Stimulated activated CD4-positive, alpha-beta T cell treated with anti-CD3 and anti-CD28 coated beads, Interleukin-15, amount 100 ng/mL, for 24 hours (primary cell): Measurements from ENCODE around the gene SPATA19.

Source experiments
- DNase-seq: peaks from one replicate; pipeline ENCODE4 v3.0.0-alpha.2; 2020

Gene SPATA19

DNA sequence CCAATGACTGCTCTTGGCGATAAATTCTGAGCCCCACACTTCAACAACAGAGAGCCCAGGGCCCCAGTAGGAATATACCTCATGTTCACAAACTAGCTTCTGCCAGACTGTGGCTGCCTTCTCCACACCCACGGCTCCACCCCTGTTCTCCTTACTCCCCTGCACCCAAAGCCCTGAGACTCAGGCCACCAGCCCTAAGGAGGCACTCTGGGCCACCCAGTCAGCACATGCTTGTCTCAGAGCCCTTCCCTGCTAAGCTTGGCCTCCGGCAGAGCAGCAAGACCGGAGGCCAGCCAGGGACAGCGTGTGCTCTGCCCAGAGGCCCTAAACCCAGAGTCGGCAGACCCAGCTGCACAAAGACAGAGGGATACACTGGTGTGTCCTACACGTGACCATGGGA is 27.9 kb downstream of the SPATA19 start:
- DNase-seq = no peak

DNA sequence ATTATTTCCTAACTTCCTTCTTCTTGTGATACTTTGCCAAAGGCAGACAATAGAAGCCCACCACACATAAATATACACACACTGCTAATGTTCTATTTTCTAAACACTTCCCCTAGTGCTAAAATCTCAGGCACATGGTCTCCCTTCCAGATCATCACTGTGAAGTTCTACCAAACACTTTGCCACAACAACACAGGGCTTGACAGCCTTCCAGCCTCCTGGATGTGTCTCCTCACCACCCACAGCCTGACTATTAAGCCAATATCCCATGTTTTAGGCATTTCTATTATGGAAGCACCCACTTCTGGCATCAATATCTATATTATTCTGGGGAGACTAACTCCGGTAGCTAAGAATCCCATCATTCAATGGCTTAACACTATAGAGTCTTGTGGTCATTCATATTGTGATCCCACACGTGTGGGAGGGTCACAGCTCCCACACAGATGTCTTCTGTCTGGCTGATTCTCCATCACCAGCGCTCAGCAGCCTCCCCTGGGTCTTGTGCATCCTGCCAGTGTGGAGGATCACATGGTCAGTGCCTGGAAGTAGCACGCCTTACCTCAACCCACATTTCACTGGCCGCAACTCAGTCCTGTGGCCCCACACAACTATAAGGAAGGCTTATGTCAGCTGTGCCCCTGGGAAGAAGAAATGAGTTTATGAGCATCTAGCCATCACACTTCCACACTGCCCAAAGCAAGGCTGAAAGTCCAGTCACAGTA is 29.0 kb downstream of the SPATA19 start:
- no peak for DNase-seq

DNA sequence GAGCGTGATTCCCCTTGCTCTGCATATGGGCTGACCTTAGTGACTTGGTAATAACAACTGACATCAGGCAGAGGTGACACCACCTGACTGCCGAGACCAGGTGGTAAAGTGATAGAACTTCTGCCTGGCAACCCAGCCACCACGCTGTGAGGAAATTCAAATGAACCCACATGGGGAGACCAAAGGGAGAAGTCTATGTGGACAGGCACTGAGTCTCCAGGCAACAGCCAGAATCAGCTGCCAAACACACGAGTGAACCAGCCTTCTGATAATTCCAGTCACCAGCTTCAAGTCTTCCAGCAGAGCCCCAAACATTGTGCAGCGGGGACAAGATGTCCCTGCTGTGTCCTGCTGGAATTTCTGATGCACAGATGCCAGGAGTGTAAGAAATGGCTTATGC is 29.7 kb downstream of the SPATA19 start:
- DNase-seq = no peak

DNA sequence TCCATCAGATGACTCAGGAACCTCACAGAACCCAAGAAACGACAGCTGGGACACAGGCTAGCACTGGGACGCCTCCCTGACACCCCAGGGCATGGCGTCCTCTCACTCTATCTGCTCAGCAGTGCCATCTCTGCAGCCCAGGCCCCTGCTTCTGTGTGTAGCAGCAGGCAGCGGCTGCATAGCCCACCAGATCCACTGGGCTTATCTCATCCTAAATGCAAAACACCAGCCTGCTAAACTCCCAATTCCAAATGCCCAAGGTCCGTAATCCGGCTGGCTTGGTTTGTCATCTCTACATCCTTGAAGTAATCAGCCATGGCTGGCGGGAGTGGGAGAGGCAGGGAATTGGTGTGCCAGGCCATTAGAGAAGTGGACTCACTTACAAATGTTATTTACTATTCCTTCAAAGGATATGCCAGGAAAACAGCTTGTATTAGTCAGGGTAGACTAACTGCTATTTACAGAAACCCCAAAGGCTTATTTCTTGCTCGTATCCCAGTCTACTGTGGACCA is 30.7 kb downstream of the SPATA19 start:
- DNase-seq = no peak

DNA sequence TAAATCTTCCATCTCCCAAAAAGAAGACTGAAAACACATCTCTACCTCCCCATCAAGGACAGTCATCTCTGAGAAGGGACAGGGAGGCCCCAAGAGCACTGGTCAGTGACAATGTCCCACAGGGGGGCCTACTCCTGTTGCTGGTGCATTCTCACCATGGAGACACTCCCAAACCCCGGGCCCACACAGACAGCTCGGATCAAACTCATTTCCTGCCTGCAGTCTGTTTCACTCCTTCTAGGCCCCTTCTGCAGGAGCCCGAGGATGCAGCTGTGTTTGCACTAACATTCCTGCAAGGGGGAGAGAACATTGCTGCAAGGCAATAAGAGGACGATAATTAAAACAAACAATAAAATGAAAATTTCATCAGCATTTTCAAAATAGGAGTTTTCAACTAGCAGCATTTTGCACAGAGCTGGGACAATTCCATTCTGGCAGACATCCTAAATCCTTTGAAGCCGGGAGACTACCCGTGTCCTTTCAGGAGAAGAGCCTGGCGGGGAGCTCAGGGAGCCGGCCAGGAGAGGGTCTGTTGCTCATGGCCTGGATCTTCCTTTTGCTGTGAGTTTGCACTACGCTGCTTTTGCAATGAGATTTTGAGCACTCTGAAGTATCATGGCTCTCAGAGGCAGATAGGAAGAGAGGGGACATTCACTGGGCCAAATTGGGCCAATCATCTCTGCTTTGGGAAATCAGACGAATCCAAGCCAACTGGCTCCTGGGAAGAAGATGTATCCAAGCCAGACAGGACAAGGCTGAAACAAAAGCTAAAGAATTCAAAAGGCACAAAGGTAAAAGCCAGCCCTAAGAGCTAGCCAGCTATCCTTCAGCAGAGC is 33.2 kb downstream of the SPATA19 start:
- no peak for DNase-seq

DNA sequence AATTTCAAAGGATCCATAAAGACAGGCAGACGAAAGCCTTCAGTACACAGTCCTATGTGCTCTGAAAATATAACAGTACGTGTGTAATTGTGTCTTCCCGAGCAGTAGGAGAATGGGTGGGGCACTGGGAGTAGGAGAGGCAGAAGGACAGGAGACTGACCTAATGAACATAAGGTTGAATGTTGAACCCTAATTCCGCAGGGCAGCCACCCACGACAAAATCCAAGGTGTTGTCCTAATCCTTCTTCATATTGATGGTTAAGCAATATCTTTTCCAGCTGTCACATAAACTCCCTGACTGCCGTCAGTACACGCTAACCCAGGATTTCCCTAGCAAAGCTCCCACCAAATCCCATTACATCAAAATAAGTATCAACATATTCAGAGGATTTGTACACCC is 34.5 kb downstream of the SPATA19 start:
- no peak for DNase-seq

DNA sequence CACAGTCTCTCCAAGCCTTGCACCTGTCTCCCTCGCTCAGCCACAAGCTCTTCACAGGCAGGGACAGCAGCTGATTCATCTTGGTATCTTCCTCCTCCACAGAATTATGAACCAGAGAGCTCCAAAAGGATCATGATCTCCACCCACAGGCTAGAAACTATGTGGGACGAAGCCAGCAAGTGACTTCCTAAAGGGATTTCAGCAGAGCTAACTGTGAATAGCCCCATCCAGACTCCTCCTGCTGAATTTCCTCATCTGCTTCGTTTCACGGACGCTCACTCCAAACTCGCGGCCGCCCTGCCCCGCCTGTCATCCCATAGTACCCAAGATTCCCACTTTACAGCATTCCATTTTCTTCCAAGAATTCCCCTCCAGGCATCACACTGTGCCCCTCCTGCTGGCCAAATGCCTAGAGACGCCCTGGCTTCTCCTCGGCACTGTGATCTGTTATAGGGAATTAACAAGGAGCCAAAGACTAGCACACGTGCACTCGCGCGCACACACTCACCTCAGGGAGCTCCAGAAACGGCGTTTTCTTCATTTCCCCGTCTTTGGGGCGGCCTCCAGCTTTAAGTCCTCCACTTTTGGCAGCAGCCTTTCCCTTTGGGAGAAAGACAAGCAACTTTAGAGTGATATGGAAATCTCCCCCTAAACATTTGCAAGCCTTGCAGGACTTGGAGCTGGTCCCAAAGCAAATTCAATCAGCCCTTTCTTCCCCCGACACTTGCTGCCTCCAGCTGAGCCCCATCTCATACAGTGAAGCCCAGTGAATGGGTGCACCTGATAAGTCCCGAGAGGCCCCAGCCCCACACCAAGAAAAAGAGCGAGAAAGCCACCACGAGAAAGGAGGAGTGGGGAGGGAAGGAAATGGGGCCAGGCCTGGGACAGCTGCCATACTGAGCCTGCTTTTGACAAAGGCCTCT is 35.5 kb downstream of the SPATA19 start:
- no peak for DNase-seq

DNA sequence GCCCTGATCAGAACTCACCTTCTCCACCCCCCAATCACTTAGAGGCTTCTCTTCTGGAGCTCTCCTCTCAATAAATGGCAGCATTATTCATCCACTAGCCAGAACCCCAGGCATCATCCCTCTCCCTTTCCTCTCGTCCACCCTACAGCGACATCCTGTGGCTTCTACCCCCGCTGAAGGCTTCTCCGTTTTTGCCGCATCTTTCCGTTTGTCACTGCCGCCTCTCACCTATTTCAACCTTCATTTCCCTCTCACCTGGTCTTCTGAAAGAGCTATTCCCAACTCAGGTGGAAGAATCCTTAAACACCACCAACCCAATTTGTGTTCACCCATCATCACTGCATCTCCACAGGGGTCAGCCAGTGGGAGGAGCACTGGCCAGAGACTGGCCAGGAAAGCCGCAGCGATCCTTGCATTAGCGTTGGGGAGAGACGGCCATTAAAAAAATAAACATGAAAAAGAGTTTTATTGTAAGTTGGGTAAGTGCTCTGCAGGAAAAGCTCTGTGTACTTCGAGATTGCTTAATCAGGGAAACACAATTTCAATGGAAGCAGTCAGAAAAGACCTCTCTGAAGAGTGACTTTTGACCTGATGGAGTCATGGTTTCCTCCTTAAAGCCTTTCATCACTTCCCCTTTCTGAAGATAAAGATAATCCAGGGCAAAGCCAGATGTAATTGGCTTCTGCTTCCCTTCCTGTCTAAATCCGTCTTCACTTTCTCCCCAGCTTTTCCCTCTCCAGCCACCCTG is 36.7 kb downstream of the SPATA19 start:
- DNase-seq = no peak

DNA sequence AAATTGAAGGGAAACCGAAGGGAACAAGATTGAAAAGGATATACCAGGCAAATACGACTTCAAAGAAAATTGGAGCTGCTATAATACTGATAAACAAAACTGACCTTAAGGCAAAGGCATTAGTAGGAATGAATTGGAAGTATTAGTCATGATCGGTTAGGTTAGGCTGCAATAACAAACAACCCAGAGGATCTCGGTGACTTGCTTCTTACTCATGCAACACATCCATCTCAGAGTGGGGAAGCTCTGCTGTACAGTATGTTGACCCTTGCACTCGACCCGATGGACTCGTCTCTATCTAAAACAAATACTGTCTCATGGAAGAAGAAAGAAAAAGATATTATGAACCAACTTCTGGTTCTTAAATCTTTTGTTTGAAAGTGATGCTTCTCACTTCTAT is 42.3 kb downstream of the SPATA19 start:
- DNase-seq = no peak

DNA sequence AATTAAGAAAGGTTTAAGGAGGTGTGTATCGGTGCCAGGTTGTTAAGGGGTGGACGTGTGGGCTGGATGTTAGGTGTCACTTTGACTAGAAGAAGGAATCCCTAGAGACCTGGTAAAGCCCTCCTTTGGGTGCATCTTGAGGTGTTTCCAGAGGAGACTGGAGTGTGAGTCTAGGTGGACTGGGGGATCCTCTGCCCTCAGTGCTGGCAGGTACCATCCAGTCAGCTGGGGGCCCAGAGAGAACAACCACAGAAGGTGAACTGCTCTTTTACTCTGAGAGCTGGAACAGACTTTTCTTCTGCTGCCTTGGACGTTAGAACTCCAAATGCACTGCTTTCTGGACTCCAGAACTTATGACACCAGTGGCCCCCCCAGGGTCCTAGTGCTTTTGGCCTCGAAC is 44.0 kb downstream of the SPATA19 start:
- DNase-seq = no peak

DNA sequence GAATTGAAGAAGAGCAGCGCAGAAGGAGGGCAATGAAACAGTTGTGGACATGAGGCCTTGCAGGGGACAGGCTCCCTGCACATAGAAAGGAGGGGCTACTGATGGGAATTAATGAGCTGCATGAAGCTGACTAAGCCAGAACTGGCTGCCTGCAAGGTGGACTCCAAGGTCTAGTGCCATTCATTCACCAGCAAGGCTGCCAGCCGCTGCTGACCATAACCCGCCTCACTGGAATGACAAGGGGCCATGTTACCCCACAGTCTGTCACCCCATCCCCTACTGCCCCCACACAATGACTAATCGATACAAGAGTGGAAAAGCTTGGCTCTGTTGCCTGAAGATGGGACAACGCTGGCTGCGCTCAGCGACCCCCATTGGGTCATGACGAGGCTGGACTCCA is 44.6 kb downstream of the SPATA19 start:
- DNase-seq = no peak

DNA sequence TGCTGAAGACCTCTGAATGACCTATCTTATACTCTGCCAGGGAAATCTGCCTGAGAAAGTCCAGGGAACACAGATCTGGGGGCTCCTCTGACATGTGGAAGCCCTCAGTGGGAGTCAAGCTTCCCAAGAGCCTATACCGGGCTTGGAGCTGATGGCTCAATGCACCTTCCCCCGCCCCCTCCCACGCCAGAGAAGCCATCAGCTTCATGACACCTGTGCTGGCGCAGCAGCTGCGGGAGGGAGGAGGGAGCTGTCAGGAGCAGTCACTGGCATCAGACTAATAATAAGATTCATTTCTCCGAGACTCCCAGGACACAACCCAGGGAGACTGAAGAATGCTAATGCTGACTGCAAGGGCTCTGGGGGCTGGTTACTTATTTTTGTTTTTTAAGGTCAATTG is 47.8 kb downstream of the SPATA19 start:
- DNase-seq = no peak

DNA sequence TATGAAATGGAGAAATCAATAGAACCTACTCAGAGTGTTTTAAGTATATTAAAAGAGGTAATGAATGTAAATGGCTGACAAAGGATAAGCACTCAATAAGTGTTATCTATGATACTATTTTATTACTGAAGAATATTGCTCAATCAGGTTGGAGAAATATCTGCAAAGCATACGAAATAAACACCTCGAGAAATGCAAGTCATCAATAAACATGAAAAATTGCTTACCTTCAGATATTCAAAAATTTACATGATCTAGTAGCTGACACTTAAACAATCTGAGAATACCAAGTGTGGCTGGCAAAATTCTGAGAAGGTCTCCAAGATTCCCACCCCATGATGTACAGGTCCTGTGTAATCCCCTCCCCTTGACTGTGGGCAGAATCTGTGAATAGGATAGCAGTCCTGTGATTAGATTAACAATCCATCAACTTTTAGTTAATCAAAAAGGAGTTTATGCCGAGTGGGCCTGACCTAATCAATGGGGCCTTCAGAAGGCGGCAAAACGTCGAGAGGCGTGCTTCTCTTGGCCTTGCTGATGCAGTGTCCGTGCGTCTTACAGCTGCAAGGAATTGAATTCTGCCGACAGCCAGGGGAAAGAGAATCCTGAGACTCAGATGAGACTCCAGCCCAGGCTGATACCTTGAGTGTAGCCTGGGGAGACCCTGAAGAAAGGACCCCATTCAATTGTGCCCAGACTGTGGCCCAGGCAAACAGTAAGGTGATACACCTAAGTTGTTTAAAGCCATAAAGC is 49.1 kb downstream of the SPATA19 start:
- DNase-seq = no peak

DNA sequence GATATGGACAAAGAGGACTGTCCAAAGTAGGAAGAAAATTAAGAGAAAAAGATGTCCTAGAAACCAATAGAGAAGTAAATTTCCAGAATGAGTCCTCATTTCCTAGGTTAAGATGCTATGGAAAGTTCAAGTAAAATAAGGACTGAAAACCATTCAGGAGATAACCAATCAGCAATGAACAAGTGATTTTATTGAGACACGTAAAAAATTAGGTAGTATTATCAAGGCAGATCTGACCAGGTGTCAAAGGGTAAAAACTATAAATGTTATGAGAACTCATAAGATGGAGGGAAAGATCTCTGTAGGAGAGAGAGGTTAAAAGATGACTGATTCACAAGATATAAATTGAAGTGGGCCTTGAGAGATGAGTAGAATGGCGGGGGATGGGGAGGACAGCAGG is 50.2 kb downstream of the SPATA19 start:
- DNase-seq = no peak

DNA sequence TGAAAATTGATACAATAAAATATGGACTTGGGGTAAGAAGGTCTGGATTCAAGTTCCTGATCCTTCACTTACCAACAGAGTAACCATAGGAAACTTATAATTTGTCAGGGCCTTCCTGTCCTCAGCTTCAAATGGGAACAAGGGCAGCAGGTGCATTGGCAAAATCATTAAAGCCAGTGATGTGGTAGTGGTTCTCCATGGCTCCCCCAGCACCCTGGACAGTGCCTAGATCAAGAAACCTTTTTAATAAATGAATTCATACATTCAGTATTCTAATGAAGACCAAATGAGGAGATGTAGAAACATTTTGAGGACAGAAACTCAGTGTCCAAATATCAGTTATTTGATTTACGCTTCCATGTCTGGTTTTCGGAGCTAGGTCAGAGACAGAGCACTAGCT is 51.1 kb downstream of the SPATA19 start:
- DNase-seq = no peak

DNA sequence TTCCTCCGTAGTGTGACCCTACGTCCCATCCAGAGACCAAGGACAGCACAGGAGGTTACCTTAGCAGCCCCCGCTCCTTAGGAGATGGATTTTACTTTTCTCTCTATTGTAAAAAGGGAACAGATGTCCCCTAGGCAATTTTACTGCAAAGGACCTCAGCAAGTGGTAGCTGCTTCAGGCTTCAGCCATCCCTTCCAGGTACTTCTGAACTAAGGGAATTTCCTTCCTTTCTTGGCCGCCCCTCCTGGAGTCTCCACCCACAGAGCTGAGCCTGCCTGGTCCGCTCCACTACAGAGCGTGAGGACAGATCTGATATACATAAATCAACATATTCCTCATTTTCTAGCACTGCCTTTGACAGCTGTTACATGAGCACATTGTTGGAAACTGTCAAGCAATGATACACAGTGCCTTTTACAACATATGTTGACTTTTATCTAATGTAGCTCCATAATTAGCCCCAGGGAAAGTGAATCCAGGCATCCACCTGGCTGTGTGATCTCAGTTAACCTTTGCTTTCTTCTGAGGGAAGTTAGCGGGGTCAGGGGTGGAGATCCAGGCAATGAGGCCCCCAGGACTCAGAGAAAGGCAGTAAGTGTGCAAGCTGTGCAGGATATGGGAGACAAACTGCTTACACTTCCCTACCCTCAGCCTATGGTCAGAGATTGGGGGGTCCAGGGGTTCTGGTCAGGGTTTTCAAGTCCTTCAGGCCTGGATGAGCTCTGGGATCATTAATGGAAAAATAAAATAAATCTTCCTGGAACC is 51.9 kb downstream of the SPATA19 start:
- no peak for DNase-seq

DNA sequence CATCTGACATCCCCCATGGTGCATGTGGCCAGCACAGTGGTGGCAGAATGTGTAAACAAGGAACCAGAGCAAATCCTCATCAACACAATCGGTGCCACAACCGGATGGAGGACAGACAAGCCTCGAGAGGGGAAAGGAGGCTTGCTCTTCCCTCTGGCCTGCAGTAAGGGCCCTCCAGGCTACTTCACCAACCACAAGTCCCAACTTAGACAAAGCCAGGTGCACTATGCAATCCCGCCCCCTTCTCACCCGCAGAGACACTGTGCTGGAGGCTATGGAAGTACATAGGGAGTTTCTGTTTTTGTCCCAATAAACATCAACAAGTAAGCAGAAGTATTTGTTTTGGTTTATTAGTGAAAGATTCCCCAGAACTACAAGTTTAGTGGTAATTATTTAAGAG is 54.3 kb downstream of the SPATA19 start:
- no peak for DNase-seq
